Hepatocyte (in vitro differentiated cells): ENCODE data around the gene ETV7.

ENCODE experiments used
- CTCF ChIP-seq: fragments of 200-600 bp; sonication (generic); IDR thresholded peaks from 2 replicates; pipeline ENCODE4 v1.5.1; 2016; ENCODE audit warnings: antibody characterized with exemption, mild to moderate bottlenecking; ENCODE audit not compliant: poor library complexity
- EZH2 ChIP-seq: fragments of 200-600 bp; sonication (generic); IDR thresholded peaks from 2 replicates; pipeline ENCODE4 v1.6.1; 2016; ENCODE audit warnings: antibody characterized with exemption, mild to moderate bottlenecking, borderline replicate concordance
- EZH2phosphoT487 ChIP-seq: fragments of 200-600 bp; sonication (generic); IDR thresholded peaks from one replicate; pipeline ENCODE4 v1.6.1; 2018; ENCODE audit warnings: antibody characterized with exemption, mild to moderate bottlenecking, low read depth, moderate library complexity; ENCODE audit not compliant: unreplicated experiment, severe bottlenecking

DNA sequence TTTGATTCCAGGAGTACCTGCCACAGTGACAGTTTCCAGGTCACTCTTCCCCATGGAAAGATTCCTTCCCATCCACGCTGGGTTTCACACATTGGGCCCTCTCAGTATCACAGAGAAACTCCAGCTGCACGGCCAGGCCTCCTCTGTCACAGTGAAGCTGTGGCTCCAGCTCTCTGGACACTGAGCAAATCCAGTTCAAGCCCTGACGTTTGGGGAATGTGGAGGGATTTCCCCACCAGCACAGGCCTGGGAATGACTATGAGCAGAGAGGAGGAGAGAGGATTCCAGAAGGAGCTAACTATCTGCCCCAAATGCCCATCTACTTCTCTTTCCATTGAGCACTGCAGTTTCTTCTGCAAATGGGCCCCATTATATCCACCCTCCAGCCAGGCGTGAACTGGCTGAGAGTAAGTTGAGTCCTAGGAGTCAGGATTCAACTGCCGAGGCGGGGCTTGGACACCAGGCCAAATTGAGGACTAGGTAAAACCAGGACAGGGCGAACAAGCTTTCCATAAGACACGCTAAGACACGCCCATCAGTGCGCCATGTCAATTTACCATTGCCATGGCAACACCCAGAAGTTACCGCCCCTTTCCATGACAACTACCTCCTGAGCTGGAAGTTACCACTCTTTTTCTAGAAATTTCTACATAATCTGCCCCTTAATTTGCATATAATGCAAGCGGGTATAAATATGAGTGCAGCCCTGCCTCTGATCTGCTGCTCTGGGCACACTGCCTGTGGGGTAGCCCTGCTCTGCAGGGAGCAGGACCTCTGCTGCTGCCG, 41.6 kb downstream of the ETV7 start:
- TF ChIP-seq EZH2 (no peak), CTCF (no peak), EZH2phosphoT487 (no peak)
